ENCODE results near the gene CD6.

GRCh38 chr11:60924906-60925853 is 46.3 kb upstream of the CD6 start:
- no peak for TF ChIP-seq CTCF (IDR thresholded peaks at IDR 0.05)
- no peak for TF ChIP-seq POLR2A (IDR thresholded peaks at IDR 0.05)

Measured in lower leg skin (tissue), 3 donors.